ENCODE measurements around the gene PUS10.
A peak's percentile ranks its signal among the peaks of the same experiment; 100 is the strongest.

PUS10 gene

DNA sequence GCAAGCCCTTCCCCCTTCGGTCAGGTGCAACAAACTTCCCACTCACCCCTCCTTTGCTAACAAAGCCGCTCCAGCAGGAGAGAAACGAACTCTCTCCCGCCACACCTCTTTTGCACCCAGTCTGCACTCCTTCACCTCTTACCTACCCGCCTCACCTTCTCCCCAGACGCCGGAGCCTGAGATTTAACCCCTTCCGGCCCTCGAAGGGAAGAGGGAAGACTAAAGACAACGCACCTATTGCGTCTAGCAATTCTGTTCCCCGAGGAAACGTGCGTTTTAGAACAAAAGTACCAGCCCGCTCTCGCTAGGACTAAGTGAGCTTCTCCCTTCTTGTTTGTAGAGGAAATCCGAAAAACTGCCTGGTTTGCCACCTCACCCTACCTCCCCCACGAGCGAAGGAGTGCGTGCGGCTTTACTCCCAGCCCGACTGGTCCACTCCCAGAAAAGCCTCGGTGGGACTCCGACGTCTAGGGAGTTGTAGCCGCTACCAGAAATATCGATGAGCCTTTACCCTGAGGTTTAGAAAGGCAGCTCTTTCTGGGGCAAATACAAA, 976 bp downstream of the PUS10 start (continued):
- TF ChIP-seq, protein P1, sequence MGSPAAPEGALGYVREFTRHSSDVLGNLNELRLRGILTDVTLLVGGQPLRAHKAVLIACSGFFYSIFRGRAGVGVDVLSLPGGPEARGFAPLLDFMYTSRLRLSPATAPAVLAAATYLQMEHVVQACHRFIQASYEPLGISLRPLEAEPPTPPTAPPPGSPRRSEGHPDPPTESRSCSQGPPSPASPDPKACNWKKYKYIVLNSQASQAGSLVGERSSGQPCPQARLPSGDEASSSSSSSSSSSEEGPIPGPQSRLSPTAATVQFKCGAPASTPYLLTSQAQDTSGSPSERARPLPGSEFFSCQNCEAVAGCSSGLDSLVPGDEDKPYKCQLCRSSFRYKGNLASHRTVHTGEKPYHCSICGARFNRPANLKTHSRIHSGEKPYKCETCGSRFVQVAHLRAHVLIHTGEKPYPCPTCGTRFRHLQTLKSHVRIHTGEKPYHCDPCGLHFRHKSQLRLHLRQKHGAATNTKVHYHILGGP (tag by site-specific recombination; IDR thresholded peaks at IDR 0.05): no peak
- TF ChIP-seq ZNF548 (tag by site-specific recombination; IDR thresholded peaks at IDR 0.05) (no peak), IKZF3 (tag by site-specific recombination; IDR thresholded peaks at IDR 0.05) (peak; percentile 76), ZBTB48 (tag by site-specific recombination; IDR thresholded peaks at IDR 0.05) (peak; percentile 64), ZNF140 (tag by site-specific recombination; IDR thresholded peaks at IDR 0.05) (no peak), ZNF146 (tag by site-specific recombination; IDR thresholded peaks at IDR 0.05) (peak; percentile 56; the same call in 1 of the 2 replicates), ZNF350 (tag by site-specific recombination; IDR thresholded peaks at IDR 0.05) (no peak), ZNF184 (tag by site-specific recombination; IDR thresholded peaks at IDR 0.05) (0 out of 2 replicates have a peak, but pooled peaks have one; percentile 18), SP7 (tag by site-specific recombination; IDR thresholded peaks at IDR 0.05) (peak; percentile 84), WT1 (tag by site-specific recombination; IDR thresholded peaks at IDR 0.05) (peak; percentile 69; the same call in 1 of the 2 replicates), ZFHX2 (tag by site-specific recombination; conservative IDR thresholded peaks at IDR 0.05) (no peak), ZNF76 (tag by site-specific recombination; IDR thresholded peaks at IDR 0.05; ENCODE audit: borderline replicate concordance, low read depth) (peak; percentile 74; the same call in 1 of the 2 replicates), ZNF660 (tag by site-specific recombination; IDR thresholded peaks at IDR 0.05) (peak; percentile 93), KLF16 (tag by site-specific recombination; IDR thresholded peaks at IDR 0.05) (no peak; the same call in none of the 2 replicates), ZNF544 (tag by site-specific recombination; IDR thresholded peaks at IDR 0.05) (no peak), GLIS2 (tag by site-specific recombination; IDR thresholded peaks at IDR 0.05) (no peak; the same call in 1 of the 2 replicates), ZNF623 (tag by site-specific recombination; IDR thresholded peaks at IDR 0.05) (peak; percentile 16; the same call in 1 of the 2 replicates), ZNF624 (tag by site-specific recombination; IDR thresholded peaks at IDR 0.05) (no peak), MEIS1 (CRISPR knock-in tag; IDR thresholded peaks at IDR 0.05; ENCODE audit: borderline replicate concordance) (no peak)
- TF ChIP-seq, protein P2, sequence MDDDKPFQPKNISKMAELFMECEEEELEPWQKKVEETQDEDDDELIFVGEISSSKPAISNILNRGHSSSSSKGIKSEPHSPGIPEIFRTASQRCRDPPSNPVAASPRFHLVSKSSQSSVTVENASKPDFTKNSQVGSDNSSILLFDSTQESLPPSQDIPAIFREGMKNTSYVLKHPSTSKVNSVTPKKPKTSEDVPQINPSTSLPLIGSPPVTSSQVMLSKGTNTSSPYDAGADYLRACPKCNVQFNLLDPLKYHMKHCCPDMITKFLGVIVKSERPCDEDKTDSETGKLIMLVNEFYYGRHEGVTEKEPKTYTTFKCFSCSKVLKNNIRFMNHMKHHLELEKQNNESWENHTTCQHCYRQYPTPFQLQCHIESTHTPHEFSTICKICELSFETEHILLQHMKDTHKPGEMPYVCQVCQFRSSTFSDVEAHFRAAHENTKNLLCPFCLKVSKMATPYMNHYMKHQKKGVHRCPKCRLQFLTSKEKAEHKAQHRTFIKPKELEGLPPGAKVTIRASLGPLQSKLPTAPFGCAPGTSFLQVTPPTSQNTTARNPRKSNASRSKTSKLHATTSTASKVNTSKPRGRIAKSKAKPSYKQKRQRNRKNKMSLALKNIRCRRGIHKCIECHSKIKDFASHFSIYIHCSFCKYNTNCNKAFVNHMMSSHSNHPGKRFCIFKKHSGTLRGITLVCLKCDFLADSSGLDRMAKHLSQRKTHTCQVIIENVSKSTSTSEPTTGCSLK (tag by site-specific recombination; IDR thresholded peaks at IDR 0.05): no peak
- TF ChIP-seq, protein P3, sequence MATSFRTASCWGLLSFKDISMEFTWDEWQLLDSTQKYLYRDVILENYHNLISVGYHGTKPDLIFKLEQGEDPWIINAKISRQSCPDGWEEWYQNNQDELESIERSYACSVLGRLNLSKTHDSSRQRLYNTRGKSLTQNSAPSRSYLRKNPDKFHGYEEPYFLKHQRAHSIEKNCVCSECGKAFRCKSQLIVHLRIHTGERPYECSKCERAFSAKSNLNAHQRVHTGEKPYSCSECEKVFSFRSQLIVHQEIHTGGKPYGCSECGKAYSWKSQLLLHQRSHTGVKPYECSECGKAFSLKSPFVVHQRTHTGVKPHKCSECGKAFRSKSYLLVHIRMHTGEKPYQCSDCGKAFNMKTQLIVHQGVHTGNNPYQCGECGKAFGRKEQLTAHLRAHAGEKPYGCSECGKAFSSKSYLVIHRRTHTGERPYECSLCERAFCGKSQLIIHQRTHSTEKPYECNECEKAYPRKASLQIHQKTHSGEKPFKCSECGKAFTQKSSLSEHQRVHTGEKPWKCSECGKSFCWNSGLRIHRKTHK (tag by site-specific recombination; IDR thresholded peaks at IDR 0.05): no peak
- TF ChIP-seq, protein P4, sequence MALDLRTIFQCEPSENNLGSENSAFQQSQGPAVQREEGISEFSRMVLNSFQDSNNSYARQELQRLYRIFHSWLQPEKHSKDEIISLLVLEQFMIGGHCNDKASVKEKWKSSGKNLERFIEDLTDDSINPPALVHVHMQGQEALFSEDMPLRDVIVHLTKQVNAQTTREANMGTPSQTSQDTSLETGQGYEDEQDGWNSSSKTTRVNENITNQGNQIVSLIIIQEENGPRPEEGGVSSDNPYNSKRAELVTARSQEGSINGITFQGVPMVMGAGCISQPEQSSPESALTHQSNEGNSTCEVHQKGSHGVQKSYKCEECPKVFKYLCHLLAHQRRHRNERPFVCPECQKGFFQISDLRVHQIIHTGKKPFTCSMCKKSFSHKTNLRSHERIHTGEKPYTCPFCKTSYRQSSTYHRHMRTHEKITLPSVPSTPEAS (tag by site-specific recombination; IDR thresholded peaks at IDR 0.05): peak; percentile 38; the same call in 1 of the 2 replicates
- TF ChIP-seq, protein P5, sequence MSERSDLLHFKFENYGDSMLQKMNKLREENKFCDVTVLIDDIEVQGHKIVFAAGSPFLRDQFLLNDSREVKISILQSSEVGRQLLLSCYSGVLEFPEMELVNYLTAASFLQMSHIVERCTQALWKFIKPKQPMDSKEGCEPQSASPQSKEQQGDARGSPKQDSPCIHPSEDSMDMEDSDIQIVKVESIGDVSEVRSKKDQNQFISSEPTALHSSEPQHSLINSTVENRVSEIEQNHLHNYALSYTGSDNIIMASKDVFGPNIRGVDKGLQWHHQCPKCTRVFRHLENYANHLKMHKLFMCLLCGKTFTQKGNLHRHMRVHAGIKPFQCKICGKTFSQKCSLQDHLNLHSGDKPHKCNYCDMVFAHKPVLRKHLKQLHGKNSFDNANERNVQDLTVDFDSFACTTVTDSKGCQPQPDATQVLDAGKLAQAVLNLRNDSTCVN (tag by site-specific recombination; optimal IDR thresholded peaks at IDR 0.05): peak; percentile 32
- TF ChIP-seq, protein P6, sequence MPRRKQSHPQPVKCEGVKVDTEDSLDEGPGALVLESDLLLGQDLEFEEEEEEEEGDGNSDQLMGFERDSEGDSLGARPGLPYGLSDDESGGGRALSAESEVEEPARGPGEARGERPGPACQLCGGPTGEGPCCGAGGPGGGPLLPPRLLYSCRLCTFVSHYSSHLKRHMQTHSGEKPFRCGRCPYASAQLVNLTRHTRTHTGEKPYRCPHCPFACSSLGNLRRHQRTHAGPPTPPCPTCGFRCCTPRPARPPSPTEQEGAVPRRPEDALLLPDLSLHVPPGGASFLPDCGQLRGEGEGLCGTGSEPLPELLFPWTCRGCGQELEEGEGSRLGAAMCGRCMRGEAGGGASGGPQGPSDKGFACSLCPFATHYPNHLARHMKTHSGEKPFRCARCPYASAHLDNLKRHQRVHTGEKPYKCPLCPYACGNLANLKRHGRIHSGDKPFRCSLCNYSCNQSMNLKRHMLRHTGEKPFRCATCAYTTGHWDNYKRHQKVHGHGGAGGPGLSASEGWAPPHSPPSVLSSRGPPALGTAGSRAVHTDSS (tag by site-specific recombination; IDR thresholded peaks at IDR 0.05): peak; percentile 40; the same call in 1 of the 2 replicates
- TF ChIP-seq, protein P7, sequence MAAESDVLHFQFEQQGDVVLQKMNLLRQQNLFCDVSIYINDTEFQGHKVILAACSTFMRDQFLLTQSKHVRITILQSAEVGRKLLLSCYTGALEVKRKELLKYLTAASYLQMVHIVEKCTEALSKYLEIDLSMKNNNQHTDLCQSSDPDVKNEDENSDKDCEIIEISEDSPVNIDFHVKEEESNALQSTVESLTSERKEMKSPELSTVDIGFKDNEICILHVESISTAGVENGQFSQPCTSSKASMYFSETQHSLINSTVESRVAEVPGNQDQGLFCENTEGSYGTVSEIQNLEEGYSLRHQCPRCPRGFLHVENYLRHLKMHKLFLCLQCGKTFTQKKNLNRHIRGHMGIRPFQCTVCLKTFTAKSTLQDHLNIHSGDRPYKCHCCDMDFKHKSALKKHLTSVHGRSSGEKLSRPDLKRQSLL (tag by site-specific recombination; IDR thresholded peaks at IDR 0.05): peak; percentile 94
- TF ChIP-seq, protein P8, sequence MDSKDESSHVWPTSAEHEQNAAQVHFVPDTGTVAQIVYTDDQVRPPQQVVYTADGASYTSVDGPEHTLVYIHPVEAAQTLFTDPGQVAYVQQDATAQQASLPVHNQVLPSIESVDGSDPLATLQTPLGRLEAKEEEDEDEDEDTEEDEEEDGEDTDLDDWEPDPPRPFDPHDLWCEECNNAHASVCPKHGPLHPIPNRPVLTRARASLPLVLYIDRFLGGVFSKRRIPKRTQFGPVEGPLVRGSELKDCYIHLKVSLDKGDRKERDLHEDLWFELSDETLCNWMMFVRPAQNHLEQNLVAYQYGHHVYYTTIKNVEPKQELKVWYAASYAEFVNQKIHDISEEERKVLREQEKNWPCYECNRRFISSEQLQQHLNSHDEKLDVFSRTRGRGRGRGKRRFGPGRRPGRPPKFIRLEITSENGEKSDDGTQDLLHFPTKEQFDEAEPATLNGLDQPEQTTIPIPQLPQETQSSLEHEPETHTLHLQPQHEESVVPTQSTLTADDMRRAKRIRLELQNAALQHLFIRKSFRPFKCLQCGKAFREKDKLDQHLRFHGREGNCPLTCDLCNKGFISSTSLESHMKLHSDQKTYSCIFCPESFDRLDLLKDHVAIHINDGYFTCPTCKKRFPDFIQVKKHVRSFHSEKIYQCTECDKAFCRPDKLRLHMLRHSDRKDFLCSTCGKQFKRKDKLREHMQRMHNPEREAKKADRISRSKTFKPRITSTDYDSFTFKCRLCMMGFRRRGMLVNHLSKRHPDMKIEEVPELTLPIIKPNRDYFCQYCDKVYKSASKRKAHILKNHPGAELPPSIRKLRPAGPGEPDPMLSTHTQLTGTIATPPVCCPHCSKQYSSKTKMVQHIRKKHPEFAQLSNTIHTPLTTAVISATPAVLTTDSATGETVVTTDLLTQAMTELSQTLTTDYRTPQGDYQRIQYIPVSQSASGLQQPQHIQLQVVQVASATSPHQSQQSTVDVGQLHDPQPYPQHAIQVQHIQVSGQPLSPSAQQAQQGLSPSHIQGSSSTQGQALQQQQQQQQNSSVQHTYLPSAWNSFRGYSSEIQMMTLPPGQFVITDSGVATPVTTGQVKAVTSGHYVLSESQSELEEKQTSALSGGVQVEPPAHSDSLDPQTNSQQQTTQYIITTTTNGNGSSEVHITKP (tag by site-specific recombination; IDR thresholded peaks at IDR 0.05): peak; percentile 98
